Mammary epithelial cell (primary cell): Measurements from ENCODE around the gene FRAS1.

ENCODE experiments used
- CTCF ChIP-seq, 2 donors: IDR thresholded peaks in 1 of 2; conservative IDR thresholded peaks in 1 of 2; 2 replicates each; pipeline ENCODE4 v1.5.1; 2011 to 2012; ENCODE audit warnings: inconsistent platforms in 2 of 2, low read length in 2 of 2, mild to moderate bottlenecking in 2 of 2, control low read depth in 1 of 2, low read depth in 1 of 2; ENCODE audit not compliant: insufficient read depth in 1 of 2; ENCODE audit errors: extremely low read depth in 1 of 2
- EZH2 ChIP-seq: IDR thresholded peaks from 2 replicates; pipeline ENCODE4 v1.6.1; 2012; ENCODE audit warnings: low read length, inconsistent platforms, borderline replicate concordance

GRCh38 chr4:78145008-78145407 lies 87.9 kb downstream of the FRAS1 start:
- TF ChIP-seq CTCF (conservative IDR thresholded peaks at IDR 0.05 in 1 of 2, IDR thresholded peaks at IDR 0.05 in 1 of 2; ENCODE audit: extremely low read depth in 1 of 2, insufficient read depth in 1 of 2, low read depth in 1 of 2, low read length in 2 of 2), result no peak
- no peak for TF ChIP-seq EZH2
